ENCODE data around the gene SLC1A3.

Gene SLC1A3

GRCh38 chr5:36690041-36690961 is 83.9 kb downstream of the SLC1A3 start:
- peak; percentile 72 for DNase-seq

DNA sequence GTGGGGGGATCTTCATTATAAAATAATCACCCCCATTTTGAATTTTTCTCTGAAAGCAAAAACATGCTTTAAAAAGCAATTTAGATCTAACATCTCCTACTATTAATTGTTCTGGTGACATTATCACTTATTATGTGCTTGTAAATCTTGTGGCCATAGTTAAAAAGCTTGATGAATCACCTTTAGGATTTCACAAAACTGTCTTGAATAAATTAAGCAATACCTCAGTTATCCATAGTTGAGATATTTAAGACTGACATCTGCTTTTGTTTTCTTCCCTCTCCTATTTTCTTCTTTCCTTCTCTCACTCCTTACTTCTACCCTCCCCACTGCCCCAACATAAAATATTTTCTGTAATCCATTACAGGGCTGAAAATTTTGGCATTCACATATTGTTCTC is 84.8 kb downstream of the SLC1A3 start:
- no peak for DNase-seq

DNA sequence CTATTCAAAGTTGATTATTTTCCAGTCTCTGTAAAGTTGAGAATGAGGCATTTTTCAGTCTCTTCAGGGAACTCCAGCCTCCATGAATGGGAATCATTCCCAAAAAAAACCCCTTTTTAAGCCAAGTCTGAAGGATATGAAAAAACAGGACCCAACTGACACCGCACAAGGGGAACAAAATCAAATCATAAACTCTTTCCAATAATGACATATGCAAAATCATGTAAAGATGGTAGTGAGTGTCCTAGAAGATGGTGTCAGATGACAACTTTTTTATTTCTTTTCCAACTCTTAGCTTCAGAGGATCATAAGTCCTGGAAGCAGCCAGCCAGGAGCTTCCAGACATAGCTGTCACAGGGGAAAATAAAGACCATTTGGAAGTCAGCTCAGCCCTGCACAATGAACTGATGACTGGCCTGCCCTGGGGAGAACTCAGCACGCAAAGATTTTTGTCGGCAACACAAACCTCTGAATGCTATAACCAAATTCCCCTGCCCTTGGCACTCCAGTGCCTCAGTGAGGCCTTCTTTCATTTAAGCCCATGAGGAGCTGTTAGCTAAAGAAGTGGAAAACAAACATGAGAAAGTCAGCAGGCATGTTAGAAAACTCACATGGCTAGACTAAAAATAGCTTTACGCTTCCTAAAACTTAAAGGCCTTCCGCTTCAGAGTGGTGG is 85.4 kb downstream of the SLC1A3 start:
- no peak for DNase-seq

DNA sequence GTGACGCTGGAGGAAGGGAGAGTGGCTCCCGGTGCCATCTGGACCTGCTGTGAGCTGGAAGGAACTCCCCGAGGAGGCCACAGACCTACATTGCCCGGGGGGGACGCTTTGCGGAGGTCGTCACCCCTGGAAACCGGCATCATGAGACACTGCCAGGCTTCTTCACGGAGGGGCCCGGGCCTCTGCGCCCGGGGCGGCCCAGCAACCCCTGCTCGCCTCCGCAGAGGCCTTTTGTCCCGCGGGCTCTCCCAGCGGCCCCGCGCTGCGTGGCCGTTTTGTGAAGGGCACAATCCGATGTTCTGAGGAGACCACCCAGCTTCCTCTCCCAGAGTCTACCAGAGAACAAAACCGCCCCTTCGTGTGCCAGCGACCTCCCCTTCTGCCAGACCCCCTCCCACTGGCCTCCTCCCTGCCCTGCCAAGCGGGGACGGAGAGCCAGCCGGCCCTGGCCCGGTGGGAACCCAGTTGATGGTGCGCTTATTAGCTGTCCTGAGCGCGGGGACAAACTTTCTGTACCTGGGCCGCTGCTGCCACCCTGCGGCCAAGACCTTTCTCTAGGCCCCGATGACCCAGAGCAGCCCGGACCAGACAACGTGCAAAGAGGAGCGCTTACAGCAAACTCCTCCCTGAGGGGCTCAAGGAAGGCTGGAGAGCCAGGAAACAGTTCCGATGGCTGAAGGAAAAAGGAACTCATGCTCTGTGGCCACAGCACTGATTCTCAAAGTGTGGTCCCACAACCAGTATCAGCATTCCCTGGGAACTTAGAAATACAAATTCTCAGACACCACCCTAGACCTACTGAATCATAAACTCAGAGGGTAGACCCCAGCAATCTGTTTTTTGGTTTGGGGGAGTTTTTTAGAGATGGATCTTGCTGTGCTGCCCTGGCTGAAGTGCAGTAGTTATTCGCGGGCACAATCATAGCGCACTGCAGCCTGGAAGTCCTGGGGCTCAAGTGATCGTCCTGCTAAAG is 86.7 kb downstream of the SLC1A3 start:
- no peak for DNase-seq

DNA sequence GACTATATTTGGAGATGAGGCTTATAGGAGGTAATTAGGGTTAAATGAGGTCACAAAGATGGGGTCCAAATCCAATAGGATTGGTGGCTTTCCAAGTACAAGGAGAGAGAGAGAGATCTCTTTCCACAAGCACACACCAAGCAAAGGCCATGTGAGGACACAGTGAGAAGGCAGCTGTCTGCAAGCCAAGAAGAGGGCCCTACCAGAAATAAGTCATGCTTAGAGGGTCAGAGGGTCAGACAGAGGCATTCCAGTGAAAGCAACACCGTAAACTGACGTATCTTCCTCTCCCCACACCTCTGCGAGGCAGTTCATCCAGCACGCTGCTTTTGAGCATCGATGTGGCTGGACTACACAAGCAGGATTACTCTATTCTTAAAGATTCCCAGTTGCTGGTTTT is 87.9 kb downstream of the SLC1A3 start:
- DNase-seq: no peak

DNA sequence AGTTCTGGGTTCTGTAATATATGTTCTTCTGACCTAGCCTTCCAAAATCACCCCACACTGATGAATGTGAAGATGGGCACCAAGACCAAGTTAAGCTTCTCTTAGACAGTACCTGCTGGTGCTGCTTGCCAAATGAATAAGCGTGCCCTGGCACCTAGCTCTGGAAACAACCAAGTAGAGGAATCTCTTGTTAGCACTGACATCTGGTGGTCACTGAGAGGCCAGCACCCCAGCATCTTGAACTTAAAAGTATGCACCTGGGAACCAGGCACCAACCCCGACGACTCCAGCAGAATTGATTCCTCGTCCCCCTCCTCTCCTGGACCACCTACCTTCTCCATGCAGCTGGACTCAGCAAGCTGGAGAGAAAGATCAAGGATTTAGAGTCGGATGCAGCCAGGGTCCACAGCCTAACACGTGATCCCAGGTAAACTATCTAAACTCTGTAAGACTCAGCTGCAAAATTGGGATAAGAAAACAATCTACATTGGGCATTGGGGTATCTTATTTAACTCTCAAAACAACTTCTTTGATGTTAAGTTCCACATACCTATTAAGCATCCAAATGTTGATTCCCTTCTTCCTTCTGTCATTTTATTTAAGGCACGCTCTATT is 89.8 kb downstream of the SLC1A3 start:
- peak; percentile 27 for DNase-seq

- no peak for DNase-seq
These were observed 91.6 kb downstream of the SLC1A3 start for GRCh38 chr5:36698031-36698430.

DNA sequence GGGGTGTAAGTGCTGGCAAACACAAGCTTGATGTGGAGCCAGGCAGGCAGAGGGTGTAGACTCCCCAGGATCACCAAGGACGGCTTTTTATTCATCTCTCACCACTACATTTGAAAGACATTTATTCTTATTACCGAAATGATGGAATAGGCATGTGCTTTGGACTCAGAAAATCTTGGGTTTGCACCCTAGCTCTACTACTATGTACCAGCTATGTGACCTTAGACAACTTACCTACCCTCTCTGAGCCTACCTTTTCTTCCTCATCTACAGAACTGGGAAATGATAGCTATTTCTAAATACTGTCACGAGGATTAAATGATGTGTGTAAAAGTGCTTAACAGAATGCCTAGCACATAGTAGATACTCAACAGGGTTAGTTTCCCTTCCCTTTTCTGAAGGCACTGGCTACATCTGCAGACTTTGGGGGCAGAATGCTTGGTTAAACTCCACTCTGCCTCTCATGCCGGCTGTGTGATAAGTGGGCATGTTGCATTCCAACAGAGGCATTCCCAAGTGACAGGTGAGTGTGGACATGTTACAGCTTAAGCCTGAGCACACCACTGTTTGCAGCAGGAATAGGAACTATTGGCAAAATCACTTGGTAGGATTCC is 94.8 kb downstream of the SLC1A3 start:
- DNase-seq: no peak

GRCh38 chr5:36703245-36703860 is 96.9 kb downstream of the SLC1A3 start:
- DNase-seq: no peak

DNA sequence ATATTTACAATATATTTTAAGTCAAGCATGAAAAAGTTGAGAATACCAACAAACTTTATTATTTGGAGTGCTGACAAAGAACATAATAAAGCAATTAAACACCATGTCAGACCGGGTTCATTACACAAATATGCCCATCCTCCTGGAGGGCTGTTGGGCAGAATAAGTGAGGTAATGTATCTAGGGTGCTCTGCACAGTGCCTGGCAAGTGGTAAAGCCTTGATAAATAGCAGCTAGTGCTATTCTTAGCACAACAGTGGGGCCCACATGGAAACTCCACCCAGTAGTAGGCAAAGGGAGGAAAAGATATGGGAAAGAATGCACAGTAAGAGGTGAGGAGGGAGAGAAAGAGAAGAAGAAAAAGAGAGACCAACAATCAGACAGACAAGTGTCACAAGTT is 97.7 kb downstream of the SLC1A3 start:
- no peak for DNase-seq

DNA sequence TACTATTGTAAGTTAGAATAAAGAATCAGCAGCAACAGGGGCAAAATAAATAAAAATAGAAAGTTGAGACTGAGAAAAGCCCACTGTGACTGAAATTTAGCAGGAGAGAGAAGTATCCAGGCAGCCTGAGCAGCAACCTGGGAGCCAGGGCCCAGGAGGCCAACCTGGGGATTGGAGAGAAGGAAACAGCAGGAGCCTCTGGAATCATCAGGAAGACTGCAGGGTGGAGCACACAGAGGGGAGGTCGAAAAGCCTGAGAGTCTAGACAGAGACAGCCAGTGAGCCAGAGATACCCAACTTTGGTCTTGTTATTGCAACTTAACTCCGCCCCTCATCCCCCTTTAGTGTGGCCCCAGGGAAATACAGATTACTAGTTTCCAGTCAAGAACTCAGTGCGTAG is 98.6 kb downstream of the SLC1A3 start:
- DNase-seq: no peak

GRCh38 chr5:36706662-36707061 is 100.3 kb downstream of the SLC1A3 start:
- no peak for DNase-seq

GRCh38 chr5:36708996-36709395 is 102.6 kb downstream of the SLC1A3 start:
- DNase-seq: no peak

- no peak for DNase-seq
These were observed 103.6 kb downstream of the SLC1A3 start for GRCh38 chr5:36710039-36710438.

- no peak for DNase-seq
These were observed 106.3 kb downstream of the SLC1A3 start for GRCh38 chr5:36712706-36713105.

- DNase-seq: no peak
These were observed 107.1 kb downstream of the SLC1A3 start for GRCh38 chr5:36713541-36713940.

DNA sequence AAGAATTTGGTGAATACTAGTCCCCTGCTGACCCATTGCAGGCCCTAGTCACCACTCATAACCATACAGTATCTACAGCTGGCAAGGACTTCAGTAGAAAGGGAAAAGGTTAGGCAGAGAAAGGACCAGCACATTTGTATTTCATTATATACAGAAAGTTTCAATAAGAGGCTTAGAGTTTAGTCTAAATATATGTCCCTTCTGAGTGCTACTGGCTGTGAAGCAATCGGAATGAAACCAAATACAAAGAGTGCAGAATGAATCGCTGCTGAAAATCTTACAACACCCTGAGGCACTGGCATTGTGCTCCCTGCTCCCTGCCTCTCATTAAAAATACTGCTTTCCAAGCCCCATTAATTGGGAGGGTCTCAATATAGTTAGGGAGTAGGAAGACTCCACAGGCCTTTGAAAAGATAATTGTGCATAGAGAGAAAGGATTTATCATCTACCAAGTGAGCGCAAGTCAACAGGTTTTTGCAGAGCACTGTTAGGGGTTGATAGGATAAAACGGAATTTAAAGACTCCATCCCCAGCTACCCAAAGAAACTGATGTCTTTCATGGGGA is 110.8 kb downstream of the SLC1A3 start:
- DNase-seq: no peak

DNA sequence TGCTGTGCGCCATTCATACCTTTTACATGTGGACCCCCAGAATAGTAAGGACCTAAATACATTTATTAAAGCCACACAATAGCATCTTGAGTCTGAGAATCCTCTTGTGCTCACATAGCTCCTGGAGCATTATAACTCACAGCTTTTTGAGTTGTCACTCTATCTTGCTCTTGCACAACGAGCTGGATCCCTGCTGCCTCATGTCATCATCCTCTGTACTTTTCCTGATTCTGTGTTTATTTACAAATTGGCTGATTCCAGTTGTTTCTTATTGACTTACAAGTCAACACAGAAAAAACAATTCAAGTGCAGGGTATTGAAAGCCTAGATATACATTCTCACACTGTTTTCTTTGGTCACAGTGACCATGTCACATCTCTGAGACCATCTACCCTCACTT is 112.9 kb downstream of the SLC1A3 start:
- DNase-seq: no peak

GRCh38 chr5:36720688-36721087 is 114.3 kb downstream of the SLC1A3 start:
- DNase-seq: no peak

DNA sequence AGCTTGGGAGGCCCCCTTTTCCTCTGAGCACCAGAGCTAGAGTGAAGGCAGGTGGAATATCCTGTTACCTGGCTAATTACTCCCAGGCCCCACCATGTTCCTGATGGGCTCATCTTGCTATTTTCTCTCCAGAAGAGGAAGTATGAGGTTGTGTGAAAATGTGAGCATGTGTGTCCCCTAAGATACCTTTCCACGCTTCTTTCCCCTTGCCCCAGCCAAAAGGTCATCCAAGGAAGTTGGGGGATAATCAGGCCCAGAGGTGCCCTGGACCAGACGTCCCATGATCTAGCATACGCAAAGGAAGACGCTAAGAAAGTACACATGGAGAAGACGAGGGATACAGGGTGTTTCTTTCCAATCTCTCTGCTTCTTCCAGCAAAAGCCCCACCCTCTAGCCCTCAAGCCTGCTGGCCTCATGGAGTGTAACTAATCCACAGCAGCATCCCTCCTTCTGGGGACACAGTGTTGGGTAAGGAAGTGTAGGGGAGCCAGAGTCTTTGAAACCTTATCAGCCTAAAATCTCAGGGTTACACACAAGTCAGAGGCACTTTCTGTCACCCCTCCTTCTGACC is 115.3 kb downstream of the SLC1A3 start:
- no peak for DNase-seq

- no peak for DNase-seq
These were observed 116.5 kb downstream of the SLC1A3 start for GRCh38 chr5:36722900-36723299.

Data from NCI-H2171 treated with DMSO at 0.1 percent for 48 hours (cell line).